Neural cell (in vitro differentiated cells): ENCODE data around the gene TENT4A. TPM values are rescaled to one million over a fixed set of nuclear protein-coding genes. Genes with fewer than 3 reads are reported as not detected.

ENCODE experiments used
- H2AFZ ChIP-seq: fragments of 200-600, 300-800 bp; sonication (generic), shearing (Covaris generic); 2 replicates; pipeline ENCODE4 v1.6.0; 2014; ENCODE audit warnings: low read depth, mild to moderate bottlenecking, antibody characterized with exemption, low read length, moderate library complexity
- H3F3A ChIP-seq: fragments of 200-600 bp; shearing (Covaris generic); 2 replicates; pipeline ENCODE4 v1.6.1; 2016; ENCODE audit warnings: mild to moderate bottlenecking, moderate library complexity, mixed read lengths, antibody characterized with exemption, low read length; ENCODE audit not compliant: insufficient read depth, poor library complexity, severe bottlenecking
- H3K27ac ChIP-seq: fragments of 200-600, 300-800 bp; sonication (generic), shearing (Covaris generic); 2 replicates; pipeline ENCODE4 v1.5.1; 2014; ENCODE audit warnings: mild to moderate bottlenecking, low read length, moderate library complexity
- H3K27me3 ChIP-seq: fragments of 300-800, 200-600 bp; sonication (generic), shearing (Covaris generic); 2 replicates; pipeline ENCODE4 v1.6.0; 2014; ENCODE audit warnings: mild to moderate bottlenecking, low read depth, low read length, moderate library complexity; ENCODE audit not compliant: insufficient read depth
- H3K36me3 ChIP-seq: fragments of 300-800, 200-600 bp; sonication (generic), shearing (Covaris generic); 2 replicates; pipeline ENCODE4 v1.5.1; 2014; ENCODE audit warnings: mild to moderate bottlenecking, antibody characterized with exemption, low read length, moderate library complexity; ENCODE audit not compliant: insufficient read depth
- H3K4me2 ChIP-seq: fragments of 300-800, 200-600 bp; sonication (generic), shearing (Covaris generic); 2 replicates; pipeline ENCODE4 v1.6.0; 2014; ENCODE audit warnings: mild to moderate bottlenecking, low read length
- H3K4me3 ChIP-seq: fragments of 300-800, 200-600 bp; sonication (generic), shearing (Covaris generic); 2 replicates; pipeline ENCODE4 v1.5.1; 2014; ENCODE audit warnings: mild to moderate bottlenecking, low read length, moderate library complexity
- H3K79me2 ChIP-seq: fragments of 200-600 bp; shearing (Covaris generic); replicated peaks from 2 replicates; pipeline ENCODE4 v1.6.0; 2014; ENCODE audit warnings: mild to moderate bottlenecking, low read length, moderate library complexity; ENCODE audit not compliant: insufficient read depth
- H3K9ac ChIP-seq: fragments of 300-800, 200-600 bp; sonication (generic), shearing (Covaris generic); 2 replicates; pipeline ENCODE4 v1.6.1; 2016; ENCODE audit warnings: mild to moderate bottlenecking, low read length, mixed read lengths
- H3K9me2 ChIP-seq: fragments of 200-600 bp; shearing (Covaris generic); 2 replicates; pipeline ENCODE4 v1.6.1; 2016; ENCODE audit warnings: mild to moderate bottlenecking, low read length, mixed read lengths; ENCODE audit not compliant: insufficient read depth
- H3K9me3 ChIP-seq: fragments of 200-600, 300-800 bp; sonication (generic), shearing (Covaris generic); 2 replicates; pipeline ENCODE4 v1.6.1; 2016; ENCODE audit warnings: mild to moderate bottlenecking, mixed run types, low read length, moderate library complexity, mixed read lengths
- H4K20me1 ChIP-seq: fragments of 200-600 bp; shearing (Covaris generic); 2 replicates; pipeline ENCODE4 v1.6.1; 2016; ENCODE audit warnings: mild to moderate bottlenecking, mixed run types; ENCODE audit not compliant: insufficient read depth
- EP300 ChIP-seq: fragments of 450-650 bp; conservative IDR thresholded peaks from 2 replicates; pipeline ENCODE4 v1.6.1; 2014; ENCODE audit warnings: antibody characterized with exemption, mild to moderate bottlenecking, moderate library complexity; ENCODE audit not compliant: poor library complexity, severe bottlenecking
- EZH2 ChIP-seq: fragments of 200-600, 300-800 bp; shearing (Covaris generic), sonication (generic); IDR thresholded peaks from 2 replicates; pipeline ENCODE4 v1.6.1; 2014; ENCODE audit warnings: antibody characterized with exemption, low read length, borderline replicate concordance, mild to moderate bottlenecking; ENCODE audit not compliant: insufficient read depth, poor library complexity, severe bottlenecking
- MXI1 ChIP-seq: fragments of 450-650 bp; conservative IDR thresholded peaks from 2 replicates; pipeline ENCODE4 v1.6.1; 2014; ENCODE audit warnings: antibody characterized with exemption, mild to moderate bottlenecking; ENCODE audit not compliant: poor library complexity, severe bottlenecking
- POLR2AphosphoS5 ChIP-seq: IDR thresholded peaks from 2 replicates; pipeline ENCODE4 v1.6.1; 2012
- RAD21 ChIP-seq: fragments of 450-650 bp; conservative IDR thresholded peaks from 2 replicates; pipeline ENCODE4 v1.6.1; 2014; ENCODE audit warnings: antibody characterized with exemption, mild to moderate bottlenecking, moderate library complexity
- SMC3 ChIP-seq: fragments of 450-650 bp; conservative IDR thresholded peaks from 2 replicates; pipeline ENCODE4 v1.6.1; 2014; ENCODE audit warnings: antibody characterized with exemption, mild to moderate bottlenecking, moderate library complexity; ENCODE audit not compliant: poor library complexity
- TAF1 ChIP-seq: IDR thresholded peaks from 2 replicates; pipeline ENCODE4 v1.6.1; 2012; ENCODE audit warnings: low read depth
- polyA plus RNA-seq: library from polyadenylated mRNA; depleted of rRNA; stranded (reverse); fragments of >200 nt; gene quantifications from 2 replicates; pipeline ENCODE4 v1.2.3, GENCODE V29; 2014
- TF ChIP-seq, protein P1 (sequence below): IDR thresholded peaks from 2 replicates; pipeline ENCODE4 v1.6.1; 2012; ENCODE audit warnings: borderline replicate concordance
- TF ChIP-seq, protein P2 (sequence below): fragments of 450-650 bp; IDR thresholded peaks from 2 replicates; pipeline ENCODE4 v1.5.1; 2014; ENCODE audit warnings: antibody characterized with exemption, mild to moderate bottlenecking, moderate library complexity; ENCODE audit not compliant: poor library complexity, severe bottlenecking

The TENT4A gene
- polyA plus RNA-seq, 1 donor from 2014 or later: 12.1 TPM

DNA sequence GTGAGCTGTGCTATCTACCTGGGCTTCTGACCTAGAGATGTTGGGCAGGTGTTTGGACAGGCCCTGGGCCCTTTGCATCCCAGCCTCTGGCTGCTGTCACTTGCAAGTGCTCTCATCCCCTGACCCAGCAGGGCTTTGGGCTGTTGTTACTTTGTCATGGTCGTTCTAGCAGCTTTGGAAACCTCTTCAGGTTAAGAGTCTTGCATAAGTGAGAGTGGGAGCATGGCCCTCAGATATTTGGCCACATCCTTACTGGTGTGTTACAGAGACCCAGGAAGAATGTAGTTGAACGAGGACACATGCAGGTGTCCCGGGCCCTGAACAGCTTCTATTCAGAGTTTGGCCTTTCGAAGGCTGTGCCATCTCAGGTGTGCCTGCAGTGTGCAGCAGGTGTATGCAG lies 4.5 kb downstream of the TENT4A start:
- peaks cover 79% of the 10 kb centered on the region for H3K79me2 ChIP-seq
- H3K36me3 ChIP-seq: no peaks in the 10 kb centered on the region
- H4K20me1 ChIP-seq: peaks cover 27% of the 10 kb centered on the region
- H3K27me3 ChIP-seq: no peaks in the 10 kb centered on the region
- no peak overlapping the region for H3K27ac ChIP-seq
- peak overlapping the region; percentile 69 for H3K4me3 ChIP-seq
- no peak overlapping the region for H3K4me2 ChIP-seq
- no peak for TF ChIP-seq TAF1
- TF ChIP-seq, protein P1, sequence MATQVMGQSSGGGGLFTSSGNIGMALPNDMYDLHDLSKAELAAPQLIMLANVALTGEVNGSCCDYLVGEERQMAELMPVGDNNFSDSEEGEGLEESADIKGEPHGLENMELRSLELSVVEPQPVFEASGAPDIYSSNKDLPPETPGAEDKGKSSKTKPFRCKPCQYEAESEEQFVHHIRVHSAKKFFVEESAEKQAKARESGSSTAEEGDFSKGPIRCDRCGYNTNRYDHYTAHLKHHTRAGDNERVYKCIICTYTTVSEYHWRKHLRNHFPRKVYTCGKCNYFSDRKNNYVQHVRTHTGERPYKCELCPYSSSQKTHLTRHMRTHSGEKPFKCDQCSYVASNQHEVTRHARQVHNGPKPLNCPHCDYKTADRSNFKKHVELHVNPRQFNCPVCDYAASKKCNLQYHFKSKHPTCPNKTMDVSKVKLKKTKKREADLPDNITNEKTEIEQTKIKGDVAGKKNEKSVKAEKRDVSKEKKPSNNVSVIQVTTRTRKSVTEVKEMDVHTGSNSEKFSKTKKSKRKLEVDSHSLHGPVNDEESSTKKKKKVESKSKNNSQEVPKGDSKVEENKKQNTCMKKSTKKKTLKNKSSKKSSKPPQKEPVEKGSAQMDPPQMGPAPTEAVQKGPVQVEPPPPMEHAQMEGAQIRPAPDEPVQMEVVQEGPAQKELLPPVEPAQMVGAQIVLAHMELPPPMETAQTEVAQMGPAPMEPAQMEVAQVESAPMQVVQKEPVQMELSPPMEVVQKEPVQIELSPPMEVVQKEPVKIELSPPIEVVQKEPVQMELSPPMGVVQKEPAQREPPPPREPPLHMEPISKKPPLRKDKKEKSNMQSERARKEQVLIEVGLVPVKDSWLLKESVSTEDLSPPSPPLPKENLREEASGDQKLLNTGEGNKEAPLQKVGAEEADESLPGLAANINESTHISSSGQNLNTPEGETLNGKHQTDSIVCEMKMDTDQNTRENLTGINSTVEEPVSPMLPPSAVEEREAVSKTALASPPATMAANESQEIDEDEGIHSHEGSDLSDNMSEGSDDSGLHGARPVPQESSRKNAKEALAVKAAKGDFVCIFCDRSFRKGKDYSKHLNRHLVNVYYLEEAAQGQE: no peak
- TF ChIP-seq EP300: no peak
- no peak for TF ChIP-seq RAD21
- TF ChIP-seq, protein P2, sequence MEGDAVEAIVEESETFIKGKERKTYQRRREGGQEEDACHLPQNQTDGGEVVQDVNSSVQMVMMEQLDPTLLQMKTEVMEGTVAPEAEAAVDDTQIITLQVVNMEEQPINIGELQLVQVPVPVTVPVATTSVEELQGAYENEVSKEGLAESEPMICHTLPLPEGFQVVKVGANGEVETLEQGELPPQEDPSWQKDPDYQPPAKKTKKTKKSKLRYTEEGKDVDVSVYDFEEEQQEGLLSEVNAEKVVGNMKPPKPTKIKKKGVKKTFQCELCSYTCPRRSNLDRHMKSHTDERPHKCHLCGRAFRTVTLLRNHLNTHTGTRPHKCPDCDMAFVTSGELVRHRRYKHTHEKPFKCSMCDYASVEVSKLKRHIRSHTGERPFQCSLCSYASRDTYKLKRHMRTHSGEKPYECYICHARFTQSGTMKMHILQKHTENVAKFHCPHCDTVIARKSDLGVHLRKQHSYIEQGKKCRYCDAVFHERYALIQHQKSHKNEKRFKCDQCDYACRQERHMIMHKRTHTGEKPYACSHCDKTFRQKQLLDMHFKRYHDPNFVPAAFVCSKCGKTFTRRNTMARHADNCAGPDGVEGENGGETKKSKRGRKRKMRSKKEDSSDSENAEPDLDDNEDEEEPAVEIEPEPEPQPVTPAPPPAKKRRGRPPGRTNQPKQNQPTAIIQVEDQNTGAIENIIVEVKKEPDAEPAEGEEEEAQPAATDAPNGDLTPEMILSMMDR: no peak
- TF ChIP-seq EZH2: no peak
- no peak for TF ChIP-seq MXI1
- TF ChIP-seq SMC3: no peak
- no peak for TF ChIP-seq POLR2AphosphoS5
- H2AFZ ChIP-seq: no peak overlapping the region
- H3F3A ChIP-seq: no peaks in the 10 kb centered on the region
- no peak overlapping the region for H3K9ac ChIP-seq
- no peaks in the 10 kb centered on the region for H3K9me2 ChIP-seq
- H3K9me3 ChIP-seq: no peaks in the 10 kb centered on the region

DNA sequence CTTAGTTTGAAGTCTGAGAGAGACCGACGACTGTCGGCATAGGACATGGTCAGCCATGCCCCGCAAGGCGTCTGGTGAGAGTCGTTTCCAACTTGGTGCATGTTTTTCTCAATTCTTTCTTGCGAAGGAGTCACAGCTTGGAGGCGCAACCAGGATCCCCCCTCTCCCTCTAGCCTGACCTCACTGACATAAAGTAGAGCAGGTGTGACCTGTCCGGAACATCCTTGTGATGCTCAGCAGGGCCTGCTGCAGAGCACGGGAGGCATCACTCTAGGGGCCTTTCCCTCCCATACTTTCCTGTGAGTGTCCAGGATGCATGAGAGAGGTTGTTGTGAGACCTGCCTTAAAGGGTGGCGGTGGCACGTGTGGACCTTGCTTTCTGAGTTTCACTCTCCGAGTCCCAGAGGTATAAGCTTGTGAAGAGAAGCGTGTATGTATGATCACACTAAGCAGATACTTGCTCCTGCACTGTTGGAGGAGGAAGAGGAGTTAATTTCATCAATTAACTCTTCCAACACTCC lies 5.0 kb downstream of the TENT4A start:
- Histone ChIP-seq H3K36me3 (no peaks in the 10 kb centered on the region), H3F3A (no peaks in the 10 kb centered on the region), H4K20me1 (peaks cover 27% of the 10 kb centered on the region), H3K4me3 (peak overlapping the region; percentile 69), H3K79me2 (peaks cover 81% of the 10 kb centered on the region), H3K27me3 (no peaks in the 10 kb centered on the region), H3K9me2 (no peaks in the 10 kb centered on the region), H3K9me3 (no peaks in the 10 kb centered on the region), H3K27ac (no peak overlapping the region), H3K4me2 (no peak overlapping the region), H2AFZ (no peak overlapping the region), H3K9ac (no peak overlapping the region)
- TF ChIP-seq, protein P1: no peak
- TF ChIP-seq SMC3: no peak
- no peak for TF ChIP-seq RAD21
- TF ChIP-seq POLR2AphosphoS5: no peak
- no peak for TF ChIP-seq EP300
- TF ChIP-seq TAF1: no peak
- TF ChIP-seq EZH2: no peak
- TF ChIP-seq, protein P2: no peak
- TF ChIP-seq MXI1: no peak
